ENCODE data around the gene RAB25.

DNA sequence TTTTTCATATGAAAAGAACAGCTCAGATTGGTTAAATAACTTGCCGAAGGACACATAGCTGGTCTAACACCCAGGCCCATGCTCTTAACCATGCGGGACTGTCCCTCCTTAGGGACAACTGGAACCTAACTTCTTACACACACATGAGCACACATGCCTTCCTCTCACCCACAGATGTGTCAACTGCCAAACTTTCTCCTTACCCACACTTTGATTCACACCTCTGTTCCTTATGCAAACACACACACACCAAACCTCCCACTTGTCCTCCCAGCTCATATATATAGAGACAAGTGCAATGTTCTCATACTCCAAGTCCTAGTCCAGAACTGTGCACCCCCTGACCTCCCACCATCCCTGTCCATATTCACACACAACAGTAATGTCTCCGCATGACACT lies 4.3 kb downstream of the RAB25 start:
- TF ChIP-seq, protein P1, sequence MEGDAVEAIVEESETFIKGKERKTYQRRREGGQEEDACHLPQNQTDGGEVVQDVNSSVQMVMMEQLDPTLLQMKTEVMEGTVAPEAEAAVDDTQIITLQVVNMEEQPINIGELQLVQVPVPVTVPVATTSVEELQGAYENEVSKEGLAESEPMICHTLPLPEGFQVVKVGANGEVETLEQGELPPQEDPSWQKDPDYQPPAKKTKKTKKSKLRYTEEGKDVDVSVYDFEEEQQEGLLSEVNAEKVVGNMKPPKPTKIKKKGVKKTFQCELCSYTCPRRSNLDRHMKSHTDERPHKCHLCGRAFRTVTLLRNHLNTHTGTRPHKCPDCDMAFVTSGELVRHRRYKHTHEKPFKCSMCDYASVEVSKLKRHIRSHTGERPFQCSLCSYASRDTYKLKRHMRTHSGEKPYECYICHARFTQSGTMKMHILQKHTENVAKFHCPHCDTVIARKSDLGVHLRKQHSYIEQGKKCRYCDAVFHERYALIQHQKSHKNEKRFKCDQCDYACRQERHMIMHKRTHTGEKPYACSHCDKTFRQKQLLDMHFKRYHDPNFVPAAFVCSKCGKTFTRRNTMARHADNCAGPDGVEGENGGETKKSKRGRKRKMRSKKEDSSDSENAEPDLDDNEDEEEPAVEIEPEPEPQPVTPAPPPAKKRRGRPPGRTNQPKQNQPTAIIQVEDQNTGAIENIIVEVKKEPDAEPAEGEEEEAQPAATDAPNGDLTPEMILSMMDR (IDR thresholded peaks at IDR 0.05; ENCODE audit: insufficient read depth, low read length, poor library complexity, severe bottlenecking), result no peak
- TF ChIP-seq EZH2phosphoT487 (conservative IDR thresholded peaks at IDR 0.05; ENCODE audit: low read length), result no peak
